GM18517 (cell line): ENCODE data around the gene GPR108.
"Not testable (repeated sequence)": the region's sequence is repeated elsewhere in the genome, so short reads cannot be mapped to it uniquely, and the experiment has no call there.

ENCODE experiments used
- ATAC-seq: cut with Tn5 transposase; IDR thresholded peaks from one replicate; pipeline ENCODE4 v1.9.1; 2021; ENCODE audit warnings: mild to moderate bottlenecking, moderate library complexity; ENCODE audit not compliant: unreplicated experiment

The GPR108 gene

GRCh38 chr19:6721138-6721474, 16.3 kb downstream of the GPR108 start:
- ATAC-seq: no peak

DNA sequence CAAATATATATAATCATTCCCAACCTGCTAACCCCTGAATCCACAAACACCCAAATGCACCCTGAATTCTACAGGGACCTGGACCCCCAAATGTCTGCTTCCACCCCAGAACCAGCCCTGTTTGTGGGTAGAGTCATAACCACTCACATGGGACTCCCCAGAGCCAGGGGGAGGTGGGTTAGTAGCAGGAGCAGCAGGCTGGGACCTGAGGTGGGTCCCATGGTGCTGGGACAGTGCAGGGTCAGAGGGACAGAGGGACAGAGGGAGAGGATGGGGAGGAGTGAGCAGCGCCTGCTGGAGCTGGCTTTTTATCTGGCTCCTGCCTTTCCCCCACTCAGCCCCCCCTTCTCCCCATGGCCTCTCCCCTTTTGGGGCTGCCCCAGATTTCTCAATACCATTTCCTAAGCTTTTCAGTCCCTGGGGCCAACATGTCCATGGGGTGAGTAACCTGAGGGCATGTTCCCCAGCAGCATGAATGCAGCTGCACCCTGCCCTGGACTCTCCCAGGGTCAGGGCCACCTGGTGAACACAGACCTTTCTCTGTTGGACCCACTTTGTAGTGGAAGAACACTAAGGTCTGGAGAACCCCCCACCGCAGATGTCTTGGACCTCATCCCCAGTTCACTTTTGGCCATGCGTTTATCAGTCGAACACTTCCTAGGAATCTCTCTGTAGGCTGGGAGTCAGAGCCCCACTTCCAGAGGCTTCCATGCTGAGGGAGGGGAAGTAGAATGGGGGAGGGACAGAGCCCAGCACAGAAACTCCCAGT, 16.8 kb downstream of the GPR108 start, which contains the start of gene C3:
Gene C3 (minus strand): TSS at position 282 of the 769 bp plus-strand sequence. CDS start 61 bp downstream, at position 221.
- ATAC-seq: no peak

DNA sequence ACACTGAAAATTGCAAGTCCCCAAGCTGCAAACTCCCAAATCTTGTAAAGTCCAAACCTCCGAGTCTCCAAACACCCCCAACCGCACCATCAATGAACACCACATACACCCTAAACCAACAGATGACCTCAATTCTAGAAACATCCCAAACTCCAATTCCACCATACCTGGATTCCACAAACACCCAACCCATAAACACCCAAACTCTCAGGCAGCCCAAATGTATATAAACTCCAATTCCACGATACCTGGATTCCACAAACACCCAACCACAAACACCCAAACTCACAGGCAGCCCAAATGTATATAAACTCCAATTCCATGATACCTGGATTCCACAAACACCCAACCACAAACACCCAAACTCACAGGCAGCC, 17.4 kb downstream of the GPR108 start:
- ATAC-seq: no peak

DNA sequence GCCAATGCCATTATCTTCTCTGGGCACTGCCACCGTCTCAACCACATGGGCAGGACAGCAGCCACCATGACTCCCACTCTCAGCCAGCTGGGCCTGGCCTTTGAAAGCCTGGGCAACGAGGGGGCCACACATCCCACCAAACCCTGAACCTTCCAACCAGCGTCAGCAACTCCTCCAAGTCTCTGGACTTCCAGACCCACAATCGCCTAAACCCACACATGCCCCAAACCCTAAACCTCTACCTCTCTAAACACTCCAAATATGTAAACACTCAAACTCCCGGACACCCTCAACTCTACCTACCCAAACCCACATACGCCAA, 17.9 kb downstream of the GPR108 start:
- no peak for ATAC-seq

DNA sequence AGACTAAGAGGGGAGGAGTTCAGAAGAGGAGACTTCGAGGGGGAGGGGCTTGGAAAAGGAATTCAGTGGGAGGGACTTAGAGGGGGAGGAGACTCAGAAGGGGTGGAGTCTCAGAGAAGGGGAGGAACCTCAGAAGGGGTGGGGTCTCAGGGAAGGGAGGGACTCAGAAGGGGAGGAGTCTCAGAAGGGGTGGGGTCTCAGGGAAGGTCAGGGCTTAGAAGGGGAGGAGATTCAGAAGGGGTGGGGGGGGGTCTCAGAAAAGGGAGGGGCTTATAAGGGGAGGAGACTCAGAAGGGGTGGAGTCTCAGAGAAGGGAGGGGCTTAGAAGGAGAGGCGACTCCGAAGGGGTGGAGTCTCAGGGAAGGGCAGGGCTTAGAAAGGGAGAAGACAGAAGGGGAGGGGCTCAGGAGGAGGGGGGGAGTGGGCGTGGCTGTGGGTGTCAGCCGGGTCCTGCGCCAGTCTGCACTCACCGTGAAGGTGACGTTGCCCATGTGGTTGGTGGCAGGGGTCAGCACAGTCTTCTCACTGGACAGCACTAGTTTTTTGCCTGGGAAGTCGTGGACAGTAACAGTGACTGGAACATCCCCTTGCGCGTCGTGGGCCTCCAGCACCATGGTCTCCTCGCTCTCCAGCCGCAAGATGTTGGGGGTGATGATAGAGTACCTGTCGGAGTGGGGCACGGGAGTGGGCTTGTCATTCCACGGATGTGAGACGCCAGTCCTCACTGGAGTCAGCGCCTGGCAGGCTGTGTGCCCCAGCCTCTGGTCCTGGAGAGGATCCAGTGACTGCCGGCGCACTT, 18.4 kb downstream of the GPR108 start:
- ATAC-seq: no peak

- ATAC-seq: no peak
Observed at GRCh38 chr19:6718111-6718740, 19.2 kb downstream of the GPR108 start.

- no peak for ATAC-seq
Observed at GRCh38 chr19:6717441-6717971, 19.9 kb downstream of the GPR108 start.

DNA sequence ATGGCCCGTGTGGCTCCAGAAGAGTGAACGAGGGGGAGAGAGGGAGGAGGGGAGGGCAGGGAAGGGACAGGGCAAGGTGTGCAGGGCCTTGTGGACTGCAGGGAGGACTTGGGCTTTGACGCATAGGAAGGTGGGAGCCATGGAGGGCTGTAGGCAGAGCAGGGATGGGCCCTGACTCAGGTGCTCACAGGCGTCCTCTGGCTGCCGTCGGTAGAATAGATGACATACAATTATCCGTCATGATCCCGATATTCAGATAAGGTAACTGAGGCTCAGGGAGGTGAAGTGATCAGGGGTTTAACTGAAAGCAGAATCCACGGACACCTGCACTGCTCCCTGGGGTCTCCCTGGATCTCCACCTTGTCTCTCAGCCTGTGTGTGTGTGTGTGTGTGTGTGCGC, 20.3 kb downstream of the GPR108 start:
- ATAC-seq: no peak

- no peak for ATAC-seq
Observed at GRCh38 chr19:6716610-6716970, 20.8 kb downstream of the GPR108 start.

DNA sequence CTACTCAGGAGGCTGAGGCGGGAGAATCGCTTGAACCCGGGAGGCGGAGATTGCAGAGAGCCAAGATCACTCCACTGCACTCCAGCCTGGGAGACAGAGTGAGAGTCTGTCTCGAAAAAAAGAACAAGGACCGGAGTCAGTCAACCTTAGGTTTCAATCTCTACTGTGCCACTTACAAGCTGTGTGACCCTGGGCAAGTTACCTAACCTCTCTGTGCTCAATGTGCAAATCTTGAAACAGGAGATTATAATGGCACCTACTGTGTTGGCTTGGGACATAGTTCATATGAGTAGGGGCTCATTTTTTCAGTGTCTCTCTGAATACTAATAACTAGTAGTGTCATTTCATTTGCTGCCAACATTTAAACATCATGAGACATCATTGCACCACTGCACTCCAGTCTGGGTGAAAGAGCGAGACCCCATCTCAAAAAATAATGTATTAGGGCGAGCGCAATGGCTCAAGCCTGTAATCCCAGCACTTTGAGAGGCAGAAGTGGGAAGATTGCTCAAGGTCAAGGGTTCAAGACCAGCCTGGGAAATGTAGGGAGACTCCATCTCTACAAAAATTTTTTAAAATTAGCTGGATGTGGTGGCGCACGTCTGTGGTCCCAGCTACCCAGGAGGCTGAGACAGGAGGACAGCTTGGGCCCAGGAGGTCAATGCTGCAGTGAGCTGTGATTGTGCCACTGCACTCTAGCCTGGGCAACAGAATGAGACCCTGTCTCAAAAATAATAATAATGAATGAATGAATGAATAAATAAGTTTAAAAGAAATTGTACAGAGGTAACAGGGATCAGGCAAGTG, 22.4 kb downstream of the GPR108 start:
- ATAC-seq: no peak

DNA sequence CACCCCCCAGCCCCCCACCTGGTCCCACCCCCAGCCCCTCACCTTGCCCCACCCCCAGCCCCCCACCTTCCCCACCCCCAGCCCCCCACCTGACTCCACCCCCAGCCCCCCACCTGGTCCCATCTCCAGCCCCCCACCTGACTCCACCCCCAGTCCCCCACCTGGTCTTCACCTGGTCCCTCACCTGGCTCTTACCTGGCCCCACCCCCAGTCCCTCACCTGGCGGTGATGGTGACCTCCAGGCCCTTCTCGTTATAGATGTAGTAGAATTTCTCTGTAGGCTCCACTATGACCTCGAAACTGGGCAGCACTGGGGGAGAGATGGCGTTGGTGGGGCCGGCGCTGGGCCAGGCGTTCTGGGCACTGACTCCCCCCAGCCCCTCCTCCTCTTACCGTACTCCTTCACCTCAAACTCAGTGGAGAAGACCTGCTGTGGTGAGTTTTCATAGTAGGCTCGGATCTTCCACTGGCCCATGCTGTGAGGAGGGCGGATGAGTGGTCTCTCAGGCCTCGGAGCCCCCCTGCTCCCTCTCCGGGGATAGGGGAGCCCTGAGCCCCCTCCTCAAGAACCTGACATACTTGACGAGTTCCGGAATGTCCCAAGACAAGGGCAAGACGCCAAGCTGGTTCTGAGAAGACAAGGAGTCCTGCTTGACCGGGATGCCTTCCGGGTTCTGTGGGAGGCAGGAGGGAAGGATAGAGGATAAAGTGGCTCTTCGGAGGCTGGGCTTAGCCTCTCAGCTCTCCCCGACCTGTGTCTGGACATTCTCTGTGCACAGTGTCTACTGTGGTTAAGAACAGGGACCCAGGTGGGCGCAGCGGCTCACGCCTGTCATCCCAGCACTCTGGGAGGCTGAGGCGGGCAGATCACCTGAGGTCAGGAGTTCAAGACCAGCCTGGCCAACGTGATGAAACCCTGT, 23.3 kb downstream of the GPR108 start:
- ATAC-seq: no peak

- ATAC-seq: no peak
Observed at GRCh38 chr19:6712692-6713670, 24.4 kb downstream of the GPR108 start.

DNA sequence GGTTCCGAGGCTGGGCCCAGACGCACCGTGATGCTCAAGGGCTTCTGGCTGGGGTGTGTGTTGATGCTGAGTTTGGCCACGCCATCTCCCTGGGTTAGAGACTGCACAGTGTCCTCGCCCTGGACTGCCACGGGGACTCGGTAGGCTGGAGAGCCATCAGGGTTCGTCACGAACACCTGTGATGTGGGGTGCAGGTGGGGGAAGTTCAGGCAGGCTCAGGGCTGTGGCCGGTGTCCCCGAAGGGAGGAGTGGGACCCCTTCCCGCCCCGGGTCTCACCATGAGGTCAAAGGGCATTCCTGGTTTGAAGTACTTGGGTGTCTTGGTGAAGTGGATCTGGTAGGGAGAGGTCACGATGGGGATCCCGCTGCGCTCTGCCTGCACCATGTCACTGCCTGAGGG, 25.1 kb downstream of the GPR108 start:
- no peak for ATAC-seq

- ATAC-seq: no peak
Observed at GRCh38 chr19:6711605-6712004, 25.8 kb downstream of the GPR108 start.

- no peak for ATAC-seq
Observed at GRCh38 chr19:6711078-6711361, 26.4 kb downstream of the GPR108 start.

GRCh38 chr19:6710273-6711077, 26.9 kb downstream of the GPR108 start:
- ATAC-seq: no peak

- ATAC-seq: no peak
Observed at GRCh38 chr19:6709549-6709948, 27.8 kb downstream of the GPR108 start.

DNA sequence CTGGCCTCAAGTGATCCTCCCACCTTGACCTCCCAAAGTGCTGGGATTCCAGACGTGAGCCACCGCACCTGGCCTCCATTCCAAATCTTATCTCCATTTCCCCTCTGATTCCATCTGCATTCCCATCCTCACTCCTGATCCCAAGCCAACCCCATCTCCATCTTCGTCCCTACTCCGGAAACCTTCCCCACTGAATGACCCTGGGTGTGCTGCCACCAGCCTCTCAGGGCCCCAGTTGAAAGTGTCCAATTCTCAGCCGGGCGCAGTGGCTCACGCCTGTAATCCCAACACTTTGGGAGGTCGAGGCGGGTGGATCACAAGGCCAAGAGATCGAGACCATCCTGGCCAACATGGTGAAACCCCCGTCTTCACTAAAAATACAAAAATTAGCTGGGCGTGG, 28.5 kb downstream of the GPR108 start:
- ATAC-seq: not testable (repeated sequence)
